Measurements from ENCODE around the gene SLC26A4. TPM values are rescaled to one million over a fixed set of nuclear protein-coding genes. Genes with fewer than 3 reads are reported as not detected.

Gene SLC26A4
- total RNA-seq, 4 donors from 2014 or later, result 0.39 to 0.66 (median 0.51) TPM

- no peak overlapping the region for H3K4me3 ChIP-seq
- no peak for DNase-seq (ENCODE audit: low spot score in 2 of 2)
- no peaks in the 10 kb centered on the region for H3K36me3 ChIP-seq
- H3K27me3 ChIP-seq, result no peaks in the 10 kb centered on the region
- no peak overlapping the region for H3K27ac ChIP-seq
- no peak for TF ChIP-seq POLR2A (IDR thresholded peaks at IDR 0.05)
- H3K4me1 ChIP-seq, result peaks cover 0 to 4% (median 0%) of the 10 kb centered on the region in 4 donors
- 44 to 46% methylated on average over 1 of the region's 1 CpG for WGBS, 2 donors
- H3K9me3 ChIP-seq, result no peaks in the 10 kb centered on the region
Measured at GRCh38 chr7:107721286-107721685, 60.7 kb downstream of the SLC26A4 start.

- Histone ChIP-seq H3K27ac (no peak overlapping the region), H3K4me1 (peaks cover 0 to 4% (median 0%) of the 10 kb centered on the region in 4 donors), H3K36me3 (no peaks in the 10 kb centered on the region), H3K4me3 (no peak overlapping the region), H3K27me3 (no peaks in the 10 kb centered on the region), H3K9me3 (no peaks in the 10 kb centered on the region)
- no peak for TF ChIP-seq EP300 (IDR thresholded peaks at IDR 0.05)
- no peak for TF ChIP-seq CTCF (IDR thresholded peaks at IDR 0.05)
- no peak for TF ChIP-seq POLR2A (IDR thresholded peaks at IDR 0.05)
- DNase-seq (ENCODE audit: low spot score in 2 of 2), result no peak
- 92 to 94% methylated on average over 2 of the region's 2 CpGs for WGBS, 2 donors
Measured at GRCh38 chr7:107723255-107723654, 62.6 kb downstream of the SLC26A4 start.

- TF ChIP-seq EP300 (IDR thresholded peaks at IDR 0.05) (no peak), POLR2A (IDR thresholded peaks at IDR 0.05) (no peak), CTCF (IDR thresholded peaks at IDR 0.05) (peak; percentile 61 to 71 (median 69))
- peak in 1 of 2 donors; percentile 73 for DNase-seq (ENCODE audit: low spot score in 2 of 2)
- WGBS, 2 donors, result 21 to 22% methylated on average over 4 of the region's 4 CpGs
- Histone ChIP-seq H3K4me3 (no peak overlapping the region), H3K27ac (no peak overlapping the region), H3K36me3 (no peaks in the 10 kb centered on the region), H3K9me3 (no peaks in the 10 kb centered on the region), H3K4me1 (peaks cover 0 to 4% (median 0%) of the 10 kb centered on the region in 4 donors), H3K27me3 (peaks cover 0 to 4% of the 10 kb centered on the region in 2 donors)
Measured at GRCh38 chr7:107725138-107725740, 64.6 kb downstream of the SLC26A4 start.

- Histone ChIP-seq H3K4me3 (no peak overlapping the region), H3K36me3 (no peaks in the 10 kb centered on the region), H3K4me1 (peaks cover 0 to 4% (median 0%) of the 10 kb centered on the region in 4 donors), H3K27me3 (peaks cover 0 to 4% of the 10 kb centered on the region in 2 donors), H3K9me3 (no peaks in the 10 kb centered on the region), H3K27ac (no peak overlapping the region)
- DNase-seq (ENCODE audit: low spot score in 2 of 2), result no peak
- TF ChIP-seq CTCF (IDR thresholded peaks at IDR 0.05), result no peak
- no peak for TF ChIP-seq POLR2A (IDR thresholded peaks at IDR 0.05)
- no peak for TF ChIP-seq EP300 (IDR thresholded peaks at IDR 0.05)
- 83% methylated on average over 3 of the region's 3 CpGs for WGBS, 2 donors
Measured at GRCh38 chr7:107726356-107727130, 65.9 kb downstream of the SLC26A4 start.

GRCh38 chr7:107728276-107728675 lies 67.6 kb downstream of the SLC26A4 start:
- Histone ChIP-seq H3K9me3 (no peaks in the 10 kb centered on the region), H3K4me1 (peaks cover 0 to 4% (median 0%) of the 10 kb centered on the region in 4 donors), H3K27me3 (peaks cover 0 to 4% of the 10 kb centered on the region in 2 donors), H3K27ac (no peak overlapping the region), H3K36me3 (no peaks in the 10 kb centered on the region), H3K4me3 (no peak overlapping the region)
- DNase-seq (ENCODE audit: low spot score in 2 of 2), result no peak
- TF ChIP-seq EP300 (IDR thresholded peaks at IDR 0.05) (no peak), POLR2A (IDR thresholded peaks at IDR 0.05) (no peak), CTCF (IDR thresholded peaks at IDR 0.05) (no peak)

All from tibial nerve (tissue), 4 donors.